GM18507 (cell line): Measurements from ENCODE around the gene ALPP.
"Not testable (repeated sequence)": the region's sequence is repeated elsewhere in the genome, so short reads cannot be mapped to it uniquely, and the experiment has no call there.

Experiments
- DNase-seq: peaks from one replicate; pipeline ENCODE4 v3.0.0; 2011; ENCODE audit warnings: low read depth; ENCODE audit not compliant: insufficient read length; ENCODE audit errors: extremely low spot score
- FAIRE-seq: peaks from 2 replicates; lab custom pipeline; 2011; peaks lifted over from hg19 to GRCh38; lab: Jason Lieb, UNC

Gene ALPP

GRCh38 chr2:232378735-232379151 is at the start of gene ALPP:
ALPP (plus strand) TSS chr2:232378751; CDS start chr2:232378803, 52 bp downstream.
- not testable (repeated sequence) for DNase-seq, FAIRE-seq

GRCh38 chr2:232329716-232330067 is 48.9 kb upstream of the ALPP start:
- FAIRE-seq (no peak), DNase-seq (no peak)

- FAIRE-seq: no peak
- no peak for DNase-seq
Measured at GRCh38 chr2:232330068-232330999, 48.2 kb upstream of the ALPP start.

GRCh38 chr2:232331061-232331460 is 47.5 kb upstream of the ALPP start:
- FAIRE-seq, DNase-seq: not testable (repeated sequence)

GRCh38 chr2:232331641-232332040 is 46.9 kb upstream of the ALPP start:
- not testable (repeated sequence) for DNase-seq, FAIRE-seq

- FAIRE-seq, DNase-seq: not testable (repeated sequence)
Measured at GRCh38 chr2:232332244-232332939, 46.2 kb upstream of the ALPP start.

- FAIRE-seq (no peak), DNase-seq (no peak)
Measured at GRCh38 chr2:232332940-232333259, 45.7 kb upstream of the ALPP start.

GRCh38 chr2:232333361-232334135 is 45.0 kb upstream of the ALPP start:
- no peak for DNase-seq
- no peak for FAIRE-seq

- FAIRE-seq, DNase-seq: not testable (repeated sequence)
Measured at GRCh38 chr2:232334136-232334884, 44.2 kb upstream of the ALPP start.

- not testable (repeated sequence) for DNase-seq, FAIRE-seq
Measured at GRCh38 chr2:232334885-232335205, 43.7 kb upstream of the ALPP start.

GRCh38 chr2:232335206-232335858 is 43.2 kb upstream of the ALPP start:
- DNase-seq: not testable (repeated sequence)
- peak; percentile 26 for FAIRE-seq

GRCh38 chr2:232335859-232336215 is 42.7 kb upstream of the ALPP start:
- FAIRE-seq (no peak), DNase-seq (no peak)

- DNase-seq (no peak), FAIRE-seq (no peak)
Measured at GRCh38 chr2:232336241-232336736, 42.3 kb upstream of the ALPP start.

GRCh38 chr2:232336981-232337720 is 41.4 kb upstream of the ALPP start:
- FAIRE-seq (no peak), DNase-seq (no peak)

GRCh38 chr2:232338094-232338758 is 40.3 kb upstream of the ALPP start:
- FAIRE-seq: not testable (repeated sequence)

GRCh38 chr2:232338759-232339106 is 39.8 kb upstream of the ALPP start:
- DNase-seq: no peak

More at GRCh38 chr2:232338094-232338758, 40.3 kb upstream of the ALPP start:
- not testable (repeated sequence) for DNase-seq

More at GRCh38 chr2:232338759-232339106, 39.8 kb upstream of the ALPP start:
- FAIRE-seq: no peak
